HEK293 (cell line): ENCODE data around the gene POLR1G.
A peak's percentile ranks its signal among the peaks of the same experiment; 100 is the strongest.

Experiments used
- KLF1 ChIP-seq: fragments of 450-650 bp; formaldehyde crosslinking; IDR thresholded peaks from 2 replicates; pipeline ENCODE4 v1.5.1; 2016; ENCODE audit warnings: missing biosample characterization, missing genetic modification characterization
- KLF16 ChIP-seq: fragments of 450-650 bp; formaldehyde crosslinking; IDR thresholded peaks from 2 replicates; pipeline ENCODE4 v1.5.1; 2017; ENCODE audit warnings: missing biosample characterization, missing genetic modification characterization
- PRDM2 ChIP-seq: fragments of 450-650 bp; formaldehyde crosslinking; IDR thresholded peaks from 2 replicates; pipeline ENCODE4 v1.5.1; 2016; ENCODE audit warnings: missing biosample characterization, missing genetic modification characterization, borderline replicate concordance
- REST ChIP-seq: fragments of 450-650 bp; formaldehyde crosslinking; IDR thresholded peaks from 2 replicates; pipeline ENCODE4 v1.5.1; 2016; ENCODE audit warnings: missing biosample characterization, missing genetic modification characterization
- YY2 ChIP-seq: fragments of 450-650 bp; formaldehyde crosslinking; IDR thresholded peaks from 2 replicates; pipeline ENCODE4 v1.5.1; 2016; ENCODE audit warnings: missing biosample characterization, missing genetic modification characterization
- ZBTB10 ChIP-seq: fragments of 450-650 bp; formaldehyde crosslinking; IDR thresholded peaks from 2 replicates; pipeline ENCODE4 v1.5.1; 2016; ENCODE audit warnings: missing biosample characterization, missing genetic modification characterization
- ZNF155 ChIP-seq: fragments of 450-650 bp; formaldehyde crosslinking; IDR thresholded peaks from 2 replicates; pipeline ENCODE4 v1.5.1; 2016; ENCODE audit warnings: missing biosample characterization, missing genetic modification characterization
- ZNF16 ChIP-seq: fragments of 450-650 bp; formaldehyde crosslinking; IDR thresholded peaks from 2 replicates; pipeline ENCODE4 v1.5.1; 2016; ENCODE audit warnings: low read depth, missing biosample characterization, missing genetic modification characterization
- ZNF221 ChIP-seq: fragments of 450-650 bp; formaldehyde crosslinking; IDR thresholded peaks from 2 replicates; pipeline ENCODE4 v1.5.1; 2017; ENCODE audit warnings: missing biosample characterization, missing genetic modification characterization, borderline replicate concordance
- ZNF223 ChIP-seq: fragments of 450-650 bp; formaldehyde crosslinking; IDR thresholded peaks from 2 replicates; pipeline ENCODE4 v1.5.1; 2016; ENCODE audit warnings: missing biosample characterization, missing genetic modification characterization
- ZNF302 ChIP-seq: fragments of 450-650 bp; formaldehyde crosslinking; IDR thresholded peaks from 2 replicates; pipeline ENCODE4 v1.5.1; 2016; ENCODE audit warnings: missing biosample characterization, missing genetic modification characterization, low read depth
- ZNF544 ChIP-seq: fragments of 450-650 bp; formaldehyde crosslinking; IDR thresholded peaks from 2 replicates; pipeline ENCODE4 v1.5.0; 2017; ENCODE audit warnings: missing biosample characterization, missing genetic modification characterization
- ZNF548 ChIP-seq: fragments of 450-650 bp; formaldehyde crosslinking; IDR thresholded peaks from 2 replicates; pipeline ENCODE4 v1.5.1; 2016; ENCODE audit warnings: missing biosample characterization, missing genetic modification characterization
- ZNF654 ChIP-seq: fragments of 450-650 bp; formaldehyde crosslinking; IDR thresholded peaks from 2 replicates; pipeline ENCODE4 v1.5.1; 2016; ENCODE audit warnings: low read depth, missing biosample characterization, missing genetic modification characterization
- ZNF664 ChIP-seq: fragments of 450-650 bp; formaldehyde crosslinking; IDR thresholded peaks from 2 replicates; pipeline ENCODE4 v1.5.1; 2016; ENCODE audit warnings: missing biosample characterization, missing genetic modification characterization
- ZNF747 ChIP-seq: fragments of 450-650 bp; formaldehyde crosslinking; IDR thresholded peaks from 2 replicates; pipeline ENCODE4 v1.5.1; 2016; ENCODE audit warnings: missing biosample characterization, missing genetic modification characterization
- ZNF768 ChIP-seq: fragments of 450-650 bp; formaldehyde crosslinking; IDR thresholded peaks from 2 replicates; pipeline ENCODE4 v1.5.1; 2018; ENCODE audit warnings: missing biosample characterization, mild to moderate bottlenecking, missing genetic modification characterization
- TF ChIP-seq, protein P1 (sequence below): fragments of 450-650 bp; formaldehyde crosslinking; IDR thresholded peaks from 2 replicates; pipeline ENCODE4 v1.5.0; 2017; ENCODE audit warnings: missing biosample characterization, missing genetic modification characterization, borderline replicate concordance
- TF ChIP-seq, protein P2 (sequence below): fragments of 450-650 bp; formaldehyde crosslinking; IDR thresholded peaks from 2 replicates; pipeline ENCODE4 v1.5.1; 2016; ENCODE audit warnings: missing biosample characterization, missing genetic modification characterization

The POLR1G gene

GRCh38 chr19:45428384-45429231, 22.2 kb downstream of the POLR1G start (continued):
- TF ChIP-seq KLF16 (tag by site-specific recombination) (no peak; the same call in 1 of the 2 replicates), ZBTB10 (tag by site-specific recombination) (peak; percentile 66; the same call in 1 of the 2 replicates), ZNF155 (tag by site-specific recombination) (no peak), ZNF302 (tag by site-specific recombination) (no peak), ZNF768 (tag by site-specific recombination) (no peak), REST (tag by site-specific recombination) (no peak), ZNF16 (no peak), ZNF664 (tag by site-specific recombination) (peak; percentile 34; the same call in 1 of the 2 replicates), PRDM2 (tag by site-specific recombination) (no peak), ZNF544 (no peak), ZNF221 (no peak), ZNF654 (tag by site-specific recombination) (no peak; the same call in 1 of the 2 replicates), ZNF747 (tag by site-specific recombination) (no peak), KLF1 (tag by site-specific recombination) (peak; percentile 30), ZNF548 (no peak), ZNF223 (tag by site-specific recombination) (no peak), YY2 (tag by site-specific recombination) (no peak)
- TF ChIP-seq, protein P1, sequence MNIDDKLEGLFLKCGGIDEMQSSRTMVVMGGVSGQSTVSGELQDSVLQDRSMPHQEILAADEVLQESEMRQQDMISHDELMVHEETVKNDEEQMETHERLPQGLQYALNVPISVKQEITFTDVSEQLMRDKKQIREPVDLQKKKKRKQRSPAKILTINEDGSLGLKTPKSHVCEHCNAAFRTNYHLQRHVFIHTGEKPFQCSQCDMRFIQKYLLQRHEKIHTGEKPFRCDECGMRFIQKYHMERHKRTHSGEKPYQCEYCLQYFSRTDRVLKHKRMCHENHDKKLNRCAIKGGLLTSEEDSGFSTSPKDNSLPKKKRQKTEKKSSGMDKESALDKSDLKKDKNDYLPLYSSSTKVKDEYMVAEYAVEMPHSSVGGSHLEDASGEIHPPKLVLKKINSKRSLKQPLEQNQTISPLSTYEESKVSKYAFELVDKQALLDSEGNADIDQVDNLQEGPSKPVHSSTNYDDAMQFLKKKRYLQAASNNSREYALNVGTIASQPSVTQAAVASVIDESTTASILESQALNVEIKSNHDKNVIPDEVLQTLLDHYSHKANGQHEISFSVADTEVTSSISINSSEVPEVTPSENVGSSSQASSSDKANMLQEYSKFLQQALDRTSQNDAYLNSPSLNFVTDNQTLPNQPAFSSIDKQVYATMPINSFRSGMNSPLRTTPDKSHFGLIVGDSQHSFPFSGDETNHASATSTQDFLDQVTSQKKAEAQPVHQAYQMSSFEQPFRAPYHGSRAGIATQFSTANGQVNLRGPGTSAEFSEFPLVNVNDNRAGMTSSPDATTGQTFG (tag by site-specific recombination) = no peak
- TF ChIP-seq, protein P2, sequence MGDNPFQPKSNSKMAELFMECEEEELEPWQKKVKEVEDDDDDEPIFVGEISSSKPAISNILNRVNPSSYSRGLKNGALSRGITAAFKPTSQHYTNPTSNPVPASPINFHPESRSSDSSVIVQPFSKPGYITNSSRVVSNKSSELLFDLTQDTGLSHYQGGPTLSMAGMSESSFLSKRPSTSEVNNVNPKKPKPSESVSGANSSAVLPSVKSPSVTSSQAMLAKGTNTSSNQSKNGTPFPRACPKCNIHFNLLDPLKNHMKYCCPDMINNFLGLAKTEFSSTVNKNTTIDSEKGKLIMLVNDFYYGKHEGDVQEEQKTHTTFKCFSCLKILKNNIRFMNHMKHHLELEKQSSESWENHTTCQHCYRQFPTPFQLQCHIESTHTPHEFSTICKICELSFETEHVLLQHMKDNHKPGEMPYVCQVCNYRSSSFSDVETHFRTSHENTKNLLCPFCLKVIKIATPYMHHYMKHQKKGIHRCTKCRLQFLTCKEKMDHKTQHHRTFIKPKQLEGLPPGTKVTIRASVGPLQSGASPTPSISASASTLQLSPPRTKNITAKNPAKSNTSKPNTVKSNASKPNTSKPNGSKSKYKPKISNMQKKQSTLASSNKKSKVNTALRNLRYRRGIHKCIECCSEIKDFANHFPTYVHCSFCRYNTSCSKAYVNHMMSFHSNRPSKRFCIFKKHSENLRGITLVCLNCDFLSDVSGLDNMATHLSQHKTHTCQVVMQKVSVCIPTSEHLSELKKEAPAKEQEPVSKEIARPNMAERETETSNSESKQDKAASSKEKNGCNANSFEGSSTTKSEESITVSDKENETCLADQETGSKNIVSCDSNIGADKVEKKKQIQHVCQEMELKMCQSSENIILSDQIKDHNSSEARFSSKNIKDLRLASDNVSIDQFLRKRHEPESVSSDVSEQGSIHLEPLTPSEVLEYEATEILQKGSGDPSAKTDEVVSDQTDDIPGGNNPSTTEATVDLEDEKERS (tag by site-specific recombination) = peak; percentile 88
